IMR-90 (cell line): ENCODE measurements around the gene GPN1. TPM values are rescaled to one million over a fixed set of nuclear protein-coding genes. Genes with fewer than 3 reads are reported as not detected.
"Not testable (repeated sequence)": the region's sequence is repeated elsewhere in the genome, so short reads cannot be mapped to it uniquely, and the experiment has no call there.

Experiments used
- ATAC-seq: fragments of 200-7000 bp; cut with Tn5 transposase; 2 replicates; pipeline ENCODE4 v1.9.1; 2020; ENCODE audit warnings: low read depth, mild to moderate bottlenecking, moderate library complexity
- BruUV-seq: library from RNA; stranded (reverse); fragments of 400-500 nt; replicated peaks from 2 replicates; lab custom pipeline; 2021; lab: Mats Ljungman, UMichigan
- CTCF ChIA-PET: fragments of 300-600 bp; formaldehyde crosslinking; extraction: SDS; loops from one replicate; lab custom pipeline; 2021; ENCODE audit warnings: antibody characterized with exemption; lab: Yijun Ruan, JAX
- POLR2A ChIA-PET: fragments of 300-600 bp; sonication (Branson Sonifier 250); formaldehyde crosslinking; loops from one replicate; lab custom pipeline; 2022; ENCODE audit warnings: antibody characterized with exemption; ENCODE audit not compliant: unreplicated experiment; lab: Charles Lee
- DNase-seq: peaks from one replicate; pipeline ENCODE4 v3.0.0; 2013
- H2AFZ ChIP-seq: replicated peaks from 2 replicates; pipeline ENCODE3; 2013; ENCODE audit warnings: low read length, mild to moderate bottlenecking; ENCODE audit not compliant: poor library complexity
- H2AK5ac ChIP-seq: 2 replicates; pipeline ENCODE4 v1.6.1; 2013; ENCODE audit warnings: low read depth, low read length, inconsistent platforms
- H2AK9ac ChIP-seq: replicated peaks from 2 replicates; pipeline ENCODE3; 2013; ENCODE audit warnings: mild to moderate bottlenecking, low read depth, low read length, moderate library complexity; ENCODE audit not compliant: poor library complexity
- H2BK120ac ChIP-seq: 2 replicates; pipeline ENCODE4 v1.6.1; 2013; ENCODE audit warnings: low read depth, low read length, inconsistent platforms
- H2BK15ac ChIP-seq: 3 replicates; pipeline ENCODE4 v1.6.1; 2013; ENCODE audit warnings: low read depth, low read length, inconsistent platforms
- H2BK20ac ChIP-seq: 2 replicates; pipeline ENCODE4 v1.6.1; 2013; ENCODE audit warnings: low read depth, mild to moderate bottlenecking, inconsistent platforms, low read length, moderate library complexity
- H2BK5ac ChIP-seq: 2 replicates; pipeline ENCODE4 v1.6.1; 2013; ENCODE audit warnings: mild to moderate bottlenecking, low read depth, low read length, inconsistent platforms; ENCODE audit not compliant: poor library complexity, severe bottlenecking
- H3K14ac ChIP-seq: replicated peaks from 2 replicates; pipeline ENCODE4 v1.6.1; 2013; ENCODE audit warnings: low read depth, low read length, inconsistent platforms
- H3K18ac ChIP-seq: 2 replicates; pipeline ENCODE4 v1.6.1; 2013; ENCODE audit warnings: low read depth, low read length, control low read depth
- H3K23ac ChIP-seq: 2 replicates; pipeline ENCODE4 v1.6.1; 2013; ENCODE audit warnings: low read depth, low read length, inconsistent platforms
- H3K27ac ChIP-seq: 2 replicates; pipeline ENCODE4 v1.5.1; 2013; ENCODE audit warnings: mild to moderate bottlenecking, control low read depth, low read length; ENCODE audit not compliant: insufficient read depth
- H3K27me3 ChIP-seq: 2 replicates; pipeline ENCODE4 v1.6.1; 2013; ENCODE audit warnings: low read length; ENCODE audit not compliant: control insufficient read depth, insufficient read depth
- H3K36me3 ChIP-seq: 2 replicates; pipeline ENCODE4 v1.6.1; 2013; ENCODE audit warnings: low read length, mixed read lengths; ENCODE audit not compliant: control insufficient read depth, insufficient read depth
- H3K4ac ChIP-seq: 2 replicates; pipeline ENCODE4 v1.6.1; 2013; ENCODE audit warnings: low read depth, low read length, inconsistent platforms
- H3K4me1 ChIP-seq: 2 replicates; pipeline ENCODE4 v1.6.1; 2013; ENCODE audit warnings: low read length, mixed read lengths; ENCODE audit not compliant: control insufficient read depth, insufficient read depth
- H3K4me2 ChIP-seq: 2 replicates; pipeline ENCODE4 v1.6.1; 2013; ENCODE audit warnings: low read depth, mild to moderate bottlenecking, control low read depth, low read length, moderate library complexity
- H3K4me3 ChIP-seq: 2 replicates; pipeline ENCODE4 v1.5.1; 2013; ENCODE audit warnings: low read depth, mild to moderate bottlenecking, control low read depth, low read length, moderate library complexity; ENCODE audit not compliant: insufficient read depth
- H3K56ac ChIP-seq: 2 replicates; pipeline ENCODE4 v1.6.1; 2013; ENCODE audit warnings: low read length, inconsistent platforms; ENCODE audit not compliant: insufficient read depth; ENCODE audit errors: extremely low read depth
- H3K79me1 ChIP-seq, 2 experiments: 2 replicates each; pipeline ENCODE4 v1.6.1; 2013; ENCODE audit warnings: low read length in 2 of 2, inconsistent platforms in 1 of 2, low read depth in 1 of 2
- H3K9ac ChIP-seq: 2 replicates; pipeline ENCODE4 v1.6.1; 2013; ENCODE audit warnings: low read depth, low read length, control low read depth
- H3K9me1 ChIP-seq: 2 replicates; pipeline ENCODE4 v1.6.1; 2013; ENCODE audit warnings: low read length, inconsistent platforms; ENCODE audit not compliant: insufficient read depth
- H3K9me3 ChIP-seq: 2 replicates; pipeline ENCODE4 v1.6.1; 2013; ENCODE audit warnings: low read length; ENCODE audit not compliant: control insufficient read depth, insufficient read depth
- H4K20me1 ChIP-seq: 2 replicates; pipeline ENCODE4 v1.6.1; 2013; ENCODE audit warnings: low read length, inconsistent platforms; ENCODE audit not compliant: insufficient read depth
- H4K5ac ChIP-seq: 2 replicates; pipeline ENCODE4 v1.6.1; 2013; ENCODE audit warnings: mild to moderate bottlenecking, low read depth, low read length, control low read depth
- H4K8ac ChIP-seq, 2 experiments: 2 replicates each; pipeline ENCODE4 v1.6.1; 2013; ENCODE audit warnings: low read depth in 2 of 2, low read length in 2 of 2, control low read depth in 1 of 2, inconsistent platforms in 1 of 2
- H4K91ac ChIP-seq: 2 replicates; pipeline ENCODE4 v1.6.1; 2013; ENCODE audit warnings: low read depth, low read length, inconsistent platforms; ENCODE audit not compliant: insufficient read depth
- WGBS, 2 experiments: methylation state at CpG; one replicate each; pipeline versions ENCODE4 v1.1.5 to v1.1.7; 2013; ENCODE audit warnings: missing lambda C conversion rate in 2 of 2; ENCODE audit not compliant: insufficient read length in 1 of 2; ENCODE audit errors: extremely low coverage in 2 of 2; 5-methylcytosine and 5-hydroxymethylcytosine counted together
- dilution Hi-C: fragments of 300-500 bp; cut with HindIII; formaldehyde crosslinking; loops from one replicate; pipeline ENCODE4 v1.14.3; 2018; ENCODE audit warnings: low sequenced_read_pairs; ENCODE audit not compliant: unreplicated experiment
- in situ Hi-C: fragments of 300-500 bp; cut with MboI; formaldehyde crosslinking; loops from 3 replicates; pipeline ENCODE4 v1.14.3; 2019; ENCODE audit warnings: low sequenced_read_pairs, inconsistent platforms, mixed read lengths
- intact Hi-C: fragments of 100-400 bp; cut with micrococcal nuclease; formaldehyde crosslinking; loops from 2 replicates; pipeline ENCODE4 v1.10.0; 2022
- polyA plus RNA-seq, 3 experiments: library from polyadenylated mRNA; depleted of rRNA; stranded (reverse); fragments of >200 nt; gene quantifications; 2 replicates each; pipeline ENCODE4 v1.2.3, GENCODE V29; 2012; ENCODE audit warnings: low replicate concordance in 1 of 3
- total RNA-seq: library from RNA; depleted of rRNA; stranded (reverse); fragments of >200 nt; gene quantifications from 2 replicates; pipeline ENCODE4 v1.2.3, GENCODE V29; 2012

Gene GPN1
- total and polyA plus RNA-seq, 2 of the 4 experiments (the other 2 are of a cell fraction) = 37.8 to 63.8 TPM

DNA sequence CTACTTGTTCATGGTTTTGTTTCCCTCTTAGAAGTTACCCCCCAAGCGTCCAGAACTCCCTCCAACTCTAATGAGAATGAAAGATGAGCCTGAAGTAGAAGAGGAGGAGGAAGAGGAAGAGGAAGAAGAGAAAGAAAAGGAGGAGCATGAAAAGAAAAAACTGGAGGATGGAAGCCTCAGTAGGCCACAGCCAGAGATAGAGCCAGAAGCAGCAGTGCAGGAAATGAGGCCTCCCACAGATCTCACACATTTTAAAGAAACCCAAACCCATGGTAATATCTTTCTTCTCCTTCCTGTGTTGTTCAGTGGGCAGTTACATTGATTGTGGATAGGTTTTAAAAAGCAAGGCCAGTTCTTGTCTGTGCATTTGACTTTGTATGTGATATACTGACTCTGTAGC lies 56.2 kb downstream of the GPN1 start:
- dilution Hi-C loops = not testable (repeated sequence)

More for the DNA sequence above, 56.2 kb downstream of the GPN1 start:
- H3K14ac ChIP-seq, intact Hi-C loops, H3K9ac ChIP-seq, H2AK5ac ChIP-seq, H3K27ac ChIP-seq, H3K4me3 ChIP-seq, H3K4ac ChIP-seq, H3K4me2 ChIP-seq, H2BK15ac ChIP-seq, H2BK120ac ChIP-seq, H2BK20ac ChIP-seq, H3K27me3 ChIP-seq, H2AFZ ChIP-seq, H2BK5ac ChIP-seq, H3K56ac ChIP-seq, DNase-seq, H4K5ac ChIP-seq, H2AK9ac ChIP-seq, in situ Hi-C loops, POLR2A ChIA-PET, H3K23ac ChIP-seq, BruUV-seq, H3K9me3 ChIP-seq, H3K18ac ChIP-seq, H4K91ac ChIP-seq, ATAC-seq, H4K20me1 ChIP-seq, H3K79me1 ChIP-seq, H4K8ac ChIP-seq: not testable (repeated sequence)
- Histone ChIP-seq H3K4me1 (peaks cover 10% of the 10 kb centered on the region), H3K9me1 (peaks cover 12% of the 10 kb centered on the region), H3K36me3 (peaks cover 26% of the 10 kb centered on the region)
- CTCF ChIA-PET = interaction anchor here (0.6 kb wide), 1 partner anchor 310 kb away, joined by 8 read pairs; no protein-coding TSS in a partner anchor
- no CpG with 5 or more reads among the region's 1 CpG for WGBS, 2 experiments
